Transverse colon (tissue), 4 donors: ENCODE results near the gene RAB43. TPM values are rescaled to one million over a fixed set of nuclear protein-coding genes. Genes with fewer than 3 reads are reported as not detected.
"Not testable (repeated sequence)": the region's sequence is repeated elsewhere in the genome, so short reads cannot be mapped to it uniquely, and the experiment has no call there.

ENCODE experiments used
- DNase-seq: peaks from one replicate; pipeline ENCODE4 v3.0.0-alpha.2; 2019
- H3K27ac ChIP-seq, 4 donors: fragments of 200-600 bp; sonication (generic); 2 replicates each; pipeline ENCODE4 v1.5.1; 2016 to 2018; ENCODE audit warnings: inconsistent platforms in 4 of 4
- H3K27me3 ChIP-seq: fragments of 200-600 bp; sonication (generic); 2 replicates; pipeline ENCODE4 v1.5.1; 2017; ENCODE audit warnings: inconsistent platforms
- H3K36me3 ChIP-seq, 4 donors: fragments of 200-600 bp; sonication (generic); 2 replicates each; pipeline ENCODE4 v1.5.1; 2017 to 2019; ENCODE audit warnings: inconsistent platforms in 4 of 4
- H3K4me1 ChIP-seq, 4 donors: fragments of 200-600 bp; sonication (generic); 2 replicates each; pipeline ENCODE4 v1.5.1; 2017 to 2020; ENCODE audit warnings: inconsistent platforms in 4 of 4
- H3K4me3 ChIP-seq, 4 donors: fragments of 200-600 bp; sonication (generic); 1 replicate in 1 of 4; 2 replicates in 3 of 4; pipeline versions ENCODE4 v1.5.1 to v1.6.1; 2017 to 2019; ENCODE audit warnings: inconsistent platforms in 4 of 4
- H3K9me3 ChIP-seq, 2 donors: fragments of 200-600 bp; sonication (generic); 2 replicates each; pipeline ENCODE4 v1.5.1; 2017 to 2019; ENCODE audit warnings: inconsistent platforms in 2 of 2
- EP300 ChIP-seq: sonication (generic); formaldehyde crosslinking; IDR thresholded peaks from one replicate; pipeline ENCODE4 v1.6.1; 2017; ENCODE audit warnings: antibody characterized with exemption, low read depth
- POLR2A ChIP-seq: fragments of 450-650 bp; IDR thresholded peaks from one replicate; pipeline ENCODE4 v1.6.1; 2016; ENCODE audit warnings: antibody characterized with exemption, mild to moderate bottlenecking, moderate library complexity
- POLR2AphosphoS5 ChIP-seq, 3 donors: sonication (generic); formaldehyde crosslinking; IDR thresholded peaks; one replicate each; pipeline ENCODE4 v1.6.1; 2016; ENCODE audit warnings: antibody characterized with exemption in 3 of 3
- WGBS, 2 donors: methylation state at CpG; one replicate each; pipeline ENCODE4 v1.1.5; 2018; ENCODE audit warnings: low coverage in 1 of 2; 5-methylcytosine and 5-hydroxymethylcytosine counted together
- in situ Hi-C, 4 donors: fragments of 200-750 bp; cut with MboI; loops; one replicate each; pipeline versions ENCODE4 v1.15.0 to v1.15.1; 2017; ENCODE audit warnings: low sequenced_read_pairs in 3 of 4, low pct_ligation_motif_present in 1 of 4, low pct_unique_long_range_greater_than_20kb in 1 of 4
- intact Hi-C: fragments of 100-400 bp; cut with DNase I; formaldehyde crosslinking; loops from one replicate; pipeline ENCODE4 v1.15.1; 2023; ENCODE audit warnings: low total_unique reads
- total RNA-seq, 4 donors: library from RNA; depleted of rRNA; stranded (reverse); fragments of >200 nt; gene quantifications; one replicate each; pipeline ENCODE4 v1.1.0, GENCODE V29; 2016
- TF ChIP-seq, protein P1 (sequence below), 5 experiments: fragments of 200-600 bp in 3 of 5; fragments of 450-650 bp in 2 of 5; sonication (generic) in 3 of 5; IDR thresholded peaks; 1 replicate in 2 of 5; 2 replicates in 3 of 5; pipeline ENCODE4 v1.5.1; 2016 to 2017; ENCODE audit warnings: antibody characterized with exemption in 5 of 5, inconsistent platforms in 3 of 5, mild to moderate bottlenecking in 2 of 5, moderate library complexity in 1 of 5

Gene RAB43
- total RNA-seq, 4 donors from 2014 or later: 23.1 to 40.4 (median 31.3) TPM

DNA sequence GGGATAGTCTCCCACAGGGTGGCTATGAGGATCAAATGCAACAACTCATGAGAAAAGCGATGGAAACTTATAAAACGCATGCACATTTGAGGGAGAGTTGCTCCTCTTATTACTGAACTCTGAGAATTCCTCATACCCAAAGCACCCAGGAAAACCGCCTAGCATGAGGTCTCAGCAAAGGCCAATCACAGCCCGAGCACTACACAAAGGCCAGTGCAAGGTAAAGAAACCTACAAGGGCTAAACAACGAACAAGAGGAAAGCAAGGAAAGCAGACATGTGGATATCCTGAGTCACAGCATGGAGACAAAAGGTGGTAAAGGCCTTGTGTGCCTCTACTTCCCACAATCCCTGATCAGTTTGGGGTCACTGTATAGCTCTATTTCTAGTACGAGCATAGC, 7.1 kb downstream of the RAB43 start:
- TF ChIP-seq, protein P1, sequence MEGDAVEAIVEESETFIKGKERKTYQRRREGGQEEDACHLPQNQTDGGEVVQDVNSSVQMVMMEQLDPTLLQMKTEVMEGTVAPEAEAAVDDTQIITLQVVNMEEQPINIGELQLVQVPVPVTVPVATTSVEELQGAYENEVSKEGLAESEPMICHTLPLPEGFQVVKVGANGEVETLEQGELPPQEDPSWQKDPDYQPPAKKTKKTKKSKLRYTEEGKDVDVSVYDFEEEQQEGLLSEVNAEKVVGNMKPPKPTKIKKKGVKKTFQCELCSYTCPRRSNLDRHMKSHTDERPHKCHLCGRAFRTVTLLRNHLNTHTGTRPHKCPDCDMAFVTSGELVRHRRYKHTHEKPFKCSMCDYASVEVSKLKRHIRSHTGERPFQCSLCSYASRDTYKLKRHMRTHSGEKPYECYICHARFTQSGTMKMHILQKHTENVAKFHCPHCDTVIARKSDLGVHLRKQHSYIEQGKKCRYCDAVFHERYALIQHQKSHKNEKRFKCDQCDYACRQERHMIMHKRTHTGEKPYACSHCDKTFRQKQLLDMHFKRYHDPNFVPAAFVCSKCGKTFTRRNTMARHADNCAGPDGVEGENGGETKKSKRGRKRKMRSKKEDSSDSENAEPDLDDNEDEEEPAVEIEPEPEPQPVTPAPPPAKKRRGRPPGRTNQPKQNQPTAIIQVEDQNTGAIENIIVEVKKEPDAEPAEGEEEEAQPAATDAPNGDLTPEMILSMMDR (IDR thresholded peaks at IDR 0.05): no peak
- TF ChIP-seq POLR2A (no peak), POLR2AphosphoS5 (IDR thresholded peaks at IDR 0.05) (no peak), EP300 (no peak)

DNA sequence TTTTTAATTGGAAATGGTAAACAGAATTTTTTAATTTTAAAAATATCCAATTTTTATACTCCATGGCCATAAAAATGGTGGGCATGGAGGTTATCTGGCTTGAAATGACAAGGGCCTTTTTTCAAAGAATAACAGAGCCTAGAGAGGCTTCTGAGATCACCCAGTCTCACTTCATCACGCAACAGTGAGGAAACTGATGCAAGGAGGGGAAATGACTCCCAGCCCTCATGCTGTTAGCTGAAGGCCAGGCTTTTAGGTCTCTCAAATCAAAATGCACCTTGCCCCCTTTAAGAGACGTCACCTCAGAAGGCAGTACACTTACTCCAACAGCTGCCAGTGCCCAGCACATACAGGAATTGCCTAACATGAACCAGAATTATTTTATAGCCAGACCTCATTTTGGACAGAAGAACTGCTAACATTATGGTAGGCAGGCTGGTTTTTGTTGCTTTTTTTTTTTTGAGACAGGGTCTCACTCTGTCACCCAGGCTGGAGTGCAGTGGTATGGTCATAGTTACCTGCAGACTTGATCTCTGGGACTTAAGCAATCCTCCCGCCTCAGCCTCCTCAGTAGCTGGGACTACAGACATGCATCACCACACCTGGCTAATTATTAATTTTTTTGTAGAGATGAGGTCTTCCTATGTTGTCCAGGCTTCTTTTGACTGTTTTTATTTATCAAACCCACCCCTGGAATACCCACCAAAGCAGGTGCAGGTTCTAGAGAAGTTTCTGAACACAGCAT, 9.1 kb downstream of the RAB43 start:
- H3K4me1 ChIP-seq: peaks cover 10 to 27% (median 14%) of the 10 kb centered on the region in 4 donors
- H3K4me3 ChIP-seq: no peak overlapping the region
- no peaks in the 10 kb centered on the region for H3K36me3 ChIP-seq
- no peak for DNase-seq
- H3K27ac ChIP-seq: no peak overlapping the region
- no peak for TF ChIP-seq POLR2AphosphoS5 (IDR thresholded peaks at IDR 0.05)
- intact Hi-C loops: no loop called here
- H3K9me3 ChIP-seq: no peaks in the 10 kb centered on the region
- H3K27me3 ChIP-seq: no peaks in the 10 kb centered on the region
- in situ Hi-C loops: no loop called here
- WGBS, 2 donors: 60 to 72% methylated on average over 1 to 3 of the region's 3 CpGs

More for the DNA sequence above, 7.1 kb downstream of the RAB43 start:
- in situ Hi-C loops: no loop called here
- WGBS, 2 donors: 93 to 97% methylated on average over 5 to 6 of the region's 6 CpGs
- no peaks in the 10 kb centered on the region for H3K27me3 ChIP-seq
- H3K36me3 ChIP-seq: no peaks in the 10 kb centered on the region
- H3K4me3 ChIP-seq: no peak overlapping the region
- H3K9me3 ChIP-seq: no peaks in the 10 kb centered on the region
- intact Hi-C loops: no loop called here
- DNase-seq: no peak
- H3K27ac ChIP-seq: no peak overlapping the region
- H3K4me1 ChIP-seq: peaks cover 14 to 47% (median 29%) of the 10 kb centered on the region in 4 donors

DNA sequence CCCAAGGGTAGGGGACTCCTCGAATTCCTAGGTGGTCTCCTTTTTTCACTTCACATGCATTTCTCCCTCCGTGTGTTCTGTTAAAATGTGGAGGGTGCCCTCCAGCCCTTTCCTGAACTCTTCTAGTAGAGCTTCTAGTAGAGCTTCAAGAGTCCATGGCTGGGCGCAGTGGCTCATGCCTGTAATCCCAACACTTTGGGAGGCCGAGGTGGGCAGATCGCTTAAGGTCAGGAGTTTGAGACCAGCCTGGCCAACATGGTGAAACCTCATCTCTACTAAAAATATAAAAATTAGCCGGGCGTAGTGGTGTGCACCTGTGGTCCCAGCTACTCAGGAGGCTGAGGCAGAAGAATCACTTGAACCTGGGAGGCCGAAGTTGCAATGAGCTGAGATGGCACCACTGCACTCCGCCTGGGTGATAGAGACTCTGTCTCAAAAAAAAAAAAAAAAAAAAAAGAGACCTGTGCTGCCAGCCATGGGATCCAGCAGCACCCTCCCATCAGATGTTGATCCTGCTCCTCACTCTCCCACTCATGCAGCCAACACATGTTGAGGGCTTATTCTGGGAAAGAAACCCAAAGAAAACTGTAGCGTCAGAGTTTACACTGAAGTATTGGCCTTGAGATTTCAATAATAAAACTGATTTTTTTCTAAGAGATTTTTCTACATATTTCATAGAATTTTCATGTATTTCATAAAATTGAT, 10.4 kb downstream of the RAB43 start:
- in situ Hi-C loops, H3K27me3 ChIP-seq, H3K36me3 ChIP-seq, H3K4me3 ChIP-seq, H3K9me3 ChIP-seq, DNase-seq, intact Hi-C loops: not testable (repeated sequence)
- Histone ChIP-seq H3K4me1 (peaks cover under 1 to 15% (median 2%) of the 10 kb centered on the region in 4 donors), H3K27ac (peak overlapping the region in 2 of 4 donors; percentile 14 to 38)
- WGBS, 2 donors: 92 to 94% methylated on average over 3 to 10 of the region's 10 CpGs

DNA sequence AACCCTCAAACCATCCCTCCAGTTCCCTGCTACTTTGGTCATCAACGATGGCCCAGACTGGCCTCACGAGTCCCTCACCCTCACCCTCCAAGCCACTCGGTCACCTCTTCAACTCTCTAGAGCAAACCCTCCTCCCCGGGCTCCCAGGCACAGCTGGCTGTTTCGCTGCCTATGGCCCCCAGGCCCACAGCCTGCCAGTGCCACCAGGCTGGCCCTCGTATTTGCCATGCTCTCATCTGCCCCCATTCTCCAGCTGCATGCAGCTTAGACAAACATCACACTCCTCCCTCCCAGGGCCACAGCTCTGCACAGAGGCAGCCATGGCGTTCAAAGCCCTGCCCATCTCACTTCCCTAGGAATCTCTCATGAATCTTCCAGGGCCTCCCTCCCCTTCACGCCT, 13.8 kb downstream of the RAB43 start:
- no peaks in the 10 kb centered on the region for H3K9me3 ChIP-seq
- no peak for DNase-seq
- H3K27me3 ChIP-seq: no peaks in the 10 kb centered on the region
- 94% methylated on average over 8 of the region's 8 CpGs; no CpG with 5 or more reads in 1 of the 2 donors for WGBS, 2 donors
- no peaks in the 10 kb centered on the region for H3K36me3 ChIP-seq
- intact Hi-C loops: no loop called here
- TF ChIP-seq, protein P1 (IDR thresholded peaks at IDR 0.05): no peak
- TF ChIP-seq EP300 (no peak), POLR2AphosphoS5 (IDR thresholded peaks at IDR 0.05) (no peak), POLR2A (no peak)
- in situ Hi-C loops: no loop called here
- H3K4me1 ChIP-seq: peaks cover 0 to 10% (median 0%) of the 10 kb centered on the region in 4 donors
- H3K4me3 ChIP-seq: no peak overlapping the region
- no peak overlapping the region for H3K27ac ChIP-seq

DNA sequence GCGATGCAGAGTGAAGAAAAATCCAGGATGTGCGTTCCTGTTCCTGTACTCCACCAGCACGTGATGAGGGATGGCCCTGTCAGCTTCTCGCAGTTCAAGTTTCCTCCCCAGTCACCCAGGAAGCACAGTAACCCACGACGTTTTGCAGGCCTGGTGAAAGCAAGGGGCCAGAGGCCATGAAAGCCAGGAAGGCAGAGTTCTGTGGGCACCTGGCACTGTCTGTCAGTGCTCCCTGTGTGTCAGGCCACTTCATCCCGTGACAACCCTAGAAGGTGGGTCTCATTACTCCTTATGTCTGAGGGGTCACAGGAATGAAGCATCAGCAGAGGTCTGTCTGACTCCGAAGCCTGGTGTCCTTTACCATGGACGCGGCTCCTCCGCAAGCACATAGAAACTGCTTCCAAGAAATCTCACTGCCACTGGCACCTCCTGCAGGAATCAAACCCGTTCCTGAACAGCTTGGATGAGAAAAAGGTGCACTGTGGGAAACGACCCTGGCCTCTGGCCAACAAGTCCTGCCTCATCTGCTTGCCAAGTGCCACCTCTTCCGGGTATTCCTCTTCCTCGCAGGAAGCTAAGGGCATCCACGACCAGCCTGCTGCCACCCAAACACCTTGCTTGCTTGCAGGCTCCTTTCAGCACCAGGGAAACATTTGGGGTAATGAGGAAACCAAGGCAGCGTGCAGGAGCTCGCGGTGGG, 14.6 kb downstream of the RAB43 start:
- Histone ChIP-seq H3K4me1 (peaks cover 0 to 10% (median 0%) of the 10 kb centered on the region in 4 donors), H3K36me3 (no peaks in the 10 kb centered on the region), H3K4me3 (no peak overlapping the region), H3K9me3 (no peaks in the 10 kb centered on the region), H3K27ac (no peak overlapping the region), H3K27me3 (no peaks in the 10 kb centered on the region)
- peak; percentile 51 for DNase-seq
- intact Hi-C loops: no loop called here
- in situ Hi-C loops: no loop called here
- TF ChIP-seq, protein P1 (IDR thresholded peaks at IDR 0.05): no peak
- TF ChIP-seq POLR2AphosphoS5 (IDR thresholded peaks at IDR 0.05) (no peak), POLR2A (no peak), EP300 (no peak)
- WGBS, 2 donors: 60 to 80% methylated on average over 1 to 15 of the region's 19 CpGs
